Hematopoietic multipotent progenitor cell treated with erythropoietin and hydrocortisone succinate and interleukin-3 and kit ligand, for 8 days (in vitro differentiated cells): ENCODE results near the gene BTBD9.
"Not testable (repeated sequence)": the region's sequence is repeated elsewhere in the genome, so short reads cannot be mapped to it uniquely, and the experiment has no call there.

Source experiments
- DNase-seq: peaks from one replicate; pipeline ENCODE4 v3.0.0-alpha.2; 2015

BTBD9 gene

GRCh38 chr6:38370653-38371601 lies 268.8 kb downstream of the BTBD9 start:
- DNase-seq, result no peak

- DNase-seq, result no peak
Measured at GRCh38 chr6:38367231-38367630, 272.5 kb downstream of the BTBD9 start.

- DNase-seq, result no peak
Measured at GRCh38 chr6:38366234-38366633, 273.5 kb downstream of the BTBD9 start.

- no peak for DNase-seq
Measured at GRCh38 chr6:38364775-38365174, 275.0 kb downstream of the BTBD9 start.

GRCh38 chr6:38364127-38364526 lies 275.6 kb downstream of the BTBD9 start:
- no peak for DNase-seq

GRCh38 chr6:38355519-38355918 lies 284.2 kb downstream of the BTBD9 start:
- DNase-seq, result no peak

- DNase-seq, result no peak
Measured at GRCh38 chr6:38354905-38355304, 284.8 kb downstream of the BTBD9 start.

- DNase-seq, result no peak
Measured at GRCh38 chr6:38354037-38354381, 285.7 kb downstream of the BTBD9 start.

- DNase-seq, result no peak
Measured at GRCh38 chr6:38353310-38354036, 286.3 kb downstream of the BTBD9 start.

GRCh38 chr6:38352636-38353035 lies 287.1 kb downstream of the BTBD9 start:
- DNase-seq, result no peak

GRCh38 chr6:38350942-38351341 lies 288.8 kb downstream of the BTBD9 start:
- DNase-seq, result no peak

- DNase-seq, result no peak
Measured at GRCh38 chr6:38350220-38350619, 289.5 kb downstream of the BTBD9 start.

GRCh38 chr6:38349795-38350194 lies 289.9 kb downstream of the BTBD9 start:
- DNase-seq, result no peak

GRCh38 chr6:38349221-38349620 lies 290.5 kb downstream of the BTBD9 start:
- DNase-seq, result no peak

GRCh38 chr6:38348371-38348770 lies 291.4 kb downstream of the BTBD9 start:
- no peak for DNase-seq

GRCh38 chr6:38347829-38348228 lies 291.9 kb downstream of the BTBD9 start:
- DNase-seq, result not testable (repeated sequence)

GRCh38 chr6:38346291-38347079 lies 293.2 kb downstream of the BTBD9 start:
- no peak for DNase-seq

- DNase-seq, result no peak
Measured at GRCh38 chr6:38345586-38345985, 294.1 kb downstream of the BTBD9 start.

GRCh38 chr6:38341496-38341895 lies 298.2 kb downstream of the BTBD9 start:
- no peak for DNase-seq

GRCh38 chr6:38339914-38340313 lies 299.8 kb downstream of the BTBD9 start:
- no peak for DNase-seq

- no peak for DNase-seq
Measured at GRCh38 chr6:38337819-38338465, 301.8 kb downstream of the BTBD9 start.

GRCh38 chr6:38336922-38337321 lies 302.8 kb downstream of the BTBD9 start:
- DNase-seq, result no peak

- DNase-seq, result no peak
Measured at GRCh38 chr6:38326837-38327236, 312.9 kb downstream of the BTBD9 start.
